ENCODE results near the gene CSRP2. TPM values are rescaled to one million over a fixed set of nuclear protein-coding genes. Genes with fewer than 3 reads are reported as not detected.

Gene CSRP2
- polyA plus RNA-seq, 1 experiment: 81.6 TPM

DNA sequence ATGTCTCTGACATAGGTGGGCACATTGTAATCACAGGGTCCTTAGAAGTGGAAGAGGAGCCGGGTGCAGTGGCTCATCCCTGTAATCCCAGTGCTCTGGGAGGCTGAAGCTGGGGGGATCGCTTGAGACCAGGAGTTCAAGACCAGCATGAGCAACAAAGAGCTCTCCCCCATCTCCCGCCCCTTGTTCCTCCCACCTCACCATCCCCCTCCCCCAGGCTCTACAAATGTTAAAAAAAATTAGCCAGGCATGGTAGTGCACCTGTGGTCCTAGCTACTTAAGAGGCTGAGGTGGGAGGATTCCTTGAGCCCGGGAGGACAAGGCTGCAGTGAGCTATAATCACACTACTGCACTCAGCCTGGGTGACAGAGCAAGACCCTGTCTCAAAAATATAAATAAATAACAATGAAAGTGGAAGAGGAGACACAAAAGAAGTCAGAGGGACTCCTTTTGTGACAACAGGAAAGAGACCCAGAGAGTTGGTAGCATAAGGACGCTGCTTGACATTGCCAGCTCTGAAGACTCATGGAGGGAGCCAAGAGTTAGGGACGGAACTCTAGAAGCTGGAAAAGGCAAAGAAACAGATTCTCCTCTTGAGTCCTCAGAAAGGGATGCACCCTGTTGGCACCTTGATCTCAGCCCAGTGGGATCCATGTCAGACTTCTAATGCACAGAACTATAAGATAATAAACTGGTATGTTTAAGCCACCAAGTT is 29.6 kb upstream of the CSRP2 start:
- TF ChIP-seq, protein P1, sequence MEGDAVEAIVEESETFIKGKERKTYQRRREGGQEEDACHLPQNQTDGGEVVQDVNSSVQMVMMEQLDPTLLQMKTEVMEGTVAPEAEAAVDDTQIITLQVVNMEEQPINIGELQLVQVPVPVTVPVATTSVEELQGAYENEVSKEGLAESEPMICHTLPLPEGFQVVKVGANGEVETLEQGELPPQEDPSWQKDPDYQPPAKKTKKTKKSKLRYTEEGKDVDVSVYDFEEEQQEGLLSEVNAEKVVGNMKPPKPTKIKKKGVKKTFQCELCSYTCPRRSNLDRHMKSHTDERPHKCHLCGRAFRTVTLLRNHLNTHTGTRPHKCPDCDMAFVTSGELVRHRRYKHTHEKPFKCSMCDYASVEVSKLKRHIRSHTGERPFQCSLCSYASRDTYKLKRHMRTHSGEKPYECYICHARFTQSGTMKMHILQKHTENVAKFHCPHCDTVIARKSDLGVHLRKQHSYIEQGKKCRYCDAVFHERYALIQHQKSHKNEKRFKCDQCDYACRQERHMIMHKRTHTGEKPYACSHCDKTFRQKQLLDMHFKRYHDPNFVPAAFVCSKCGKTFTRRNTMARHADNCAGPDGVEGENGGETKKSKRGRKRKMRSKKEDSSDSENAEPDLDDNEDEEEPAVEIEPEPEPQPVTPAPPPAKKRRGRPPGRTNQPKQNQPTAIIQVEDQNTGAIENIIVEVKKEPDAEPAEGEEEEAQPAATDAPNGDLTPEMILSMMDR (IDR thresholded peaks at IDR 0.05; ENCODE audit: insufficient read depth, low read depth, low read length): no peak
- Histone ChIP-seq H3K36me3 (ENCODE audit: control insufficient read depth, insufficient read depth, low read length) (no peaks in the 10 kb centered on the region), H3K4me3 (ENCODE audit: low read depth, low read length) (no peak overlapping the region), H3K27me3 (ENCODE audit: control insufficient read depth, insufficient read depth, low read length) (no peaks in the 10 kb centered on the region)
- CTCF ChIA-PET: interaction anchor here (0.6 to 1.3 kb wide), 4 partner anchors 10 to 1588 kb away, joined by 3 to 4 read pairs (median 3); no protein-coding TSS in a partner anchor
- POLR2A ChIA-PET: interaction anchor here (1.0 kb wide), 1 partner anchor 30 kb away, joined by 5 read pairs; the partner anchor contains the start of gene CSRP2
- DNase-seq (ENCODE audit: low read depth): no peak

DNA sequence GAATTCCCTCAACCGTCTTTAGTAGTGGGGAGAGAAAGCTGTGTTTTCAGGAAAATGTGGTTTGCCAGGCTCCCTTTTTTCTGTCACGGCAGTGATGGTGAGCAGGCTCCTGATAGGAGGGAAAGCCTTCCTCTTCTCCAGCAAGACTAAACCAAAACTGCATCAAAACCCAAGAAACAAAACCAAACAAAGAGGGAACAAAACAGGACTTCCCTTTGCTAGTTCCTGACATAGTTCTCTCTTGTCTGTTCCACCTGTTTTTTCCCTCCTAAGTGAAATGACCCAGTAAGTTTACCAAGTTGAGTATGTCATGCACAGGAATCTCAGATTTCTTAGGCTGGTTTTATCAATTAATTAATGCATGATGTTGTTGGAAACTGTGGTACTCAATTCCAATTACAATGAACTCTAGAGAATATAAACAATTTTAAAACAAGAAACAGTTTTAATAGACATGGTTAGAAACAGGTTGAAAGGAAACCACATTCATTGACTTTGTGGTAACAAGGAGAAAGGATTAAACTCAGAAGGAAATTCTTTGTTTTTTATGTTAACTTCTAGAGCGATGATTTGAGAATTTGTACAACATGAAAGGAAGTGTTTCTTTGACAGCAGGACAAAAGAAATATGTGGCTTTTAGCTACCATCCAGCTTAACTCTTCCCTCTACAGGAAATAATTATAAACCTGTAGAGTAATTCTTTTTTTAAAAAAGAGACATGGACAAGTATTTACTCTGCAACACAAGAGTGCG is 23.0 kb upstream of the CSRP2 start:
- CTCF ChIA-PET: no interaction called here
- Histone ChIP-seq H3K4me3 (ENCODE audit: low read depth, low read length) (no peak overlapping the region), H3K27me3 (ENCODE audit: control insufficient read depth, insufficient read depth, low read length) (no peaks in the 10 kb centered on the region), H3K36me3 (ENCODE audit: control insufficient read depth, insufficient read depth, low read length) (no peaks in the 10 kb centered on the region)
- TF ChIP-seq, protein P1 (IDR thresholded peaks at IDR 0.05; ENCODE audit: insufficient read depth, low read depth, low read length): no peak
- DNase-seq (ENCODE audit: low read depth): no peak
- POLR2A ChIA-PET: no interaction called here

DNA sequence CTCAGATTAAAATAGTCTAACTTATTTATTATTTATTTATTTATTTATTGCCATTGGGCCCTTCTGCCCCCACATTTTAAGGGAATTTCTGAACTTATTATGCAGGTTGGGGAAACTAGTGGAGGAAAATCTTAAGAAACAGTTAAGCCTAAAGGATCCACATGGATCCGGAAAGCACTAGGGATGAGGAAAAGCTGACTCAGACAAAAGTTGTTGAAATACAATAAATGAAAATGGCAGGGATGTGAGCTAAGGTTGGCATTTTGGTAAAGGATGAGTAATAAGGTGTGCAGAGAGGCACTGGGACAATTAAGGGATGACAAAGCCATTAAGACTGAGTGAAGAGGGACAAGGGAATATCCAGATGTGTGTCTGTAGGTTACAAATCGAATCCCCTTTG is 20.7 kb upstream of the CSRP2 start:
- H3K36me3 ChIP-seq (ENCODE audit: control insufficient read depth, insufficient read depth, low read length): no peaks in the 10 kb centered on the region
- H3K4me3 ChIP-seq (ENCODE audit: low read depth, low read length): no peak overlapping the region
- TF ChIP-seq, protein P1 (IDR thresholded peaks at IDR 0.05; ENCODE audit: insufficient read depth, low read depth, low read length): no peak
- no peak for DNase-seq (ENCODE audit: low read depth)
- ChIA-PET POLR2A (no interaction called here), CTCF (no interaction called here)
- H3K27me3 ChIP-seq (ENCODE audit: control insufficient read depth, insufficient read depth, low read length): no peaks in the 10 kb centered on the region; the same call in 1 of the 2 replicates

DNA sequence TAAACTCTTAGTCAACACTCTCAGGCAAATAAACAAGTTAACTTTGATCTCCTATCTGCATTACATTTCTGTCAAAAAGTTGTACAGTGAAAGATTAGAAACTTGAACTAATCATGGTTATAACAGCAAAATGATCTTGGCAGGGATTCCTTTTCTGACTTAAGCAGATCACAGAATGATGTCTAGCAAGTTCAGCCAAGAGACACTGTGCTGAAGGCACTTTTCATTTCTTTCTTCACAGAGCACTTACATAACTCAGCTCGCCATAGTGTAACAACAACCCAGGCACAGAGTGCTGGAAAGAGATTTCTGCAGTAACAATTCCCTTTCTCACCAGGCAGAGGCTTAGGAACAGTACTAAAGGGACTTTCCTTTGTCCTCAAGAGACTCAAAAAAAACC is 19.6 kb upstream of the CSRP2 start:
- CTCF ChIA-PET: interaction anchor here (1.5 kb wide), 1 partner anchor 10 kb away, joined by 4 read pairs; no protein-coding TSS in a partner anchor

DNA sequence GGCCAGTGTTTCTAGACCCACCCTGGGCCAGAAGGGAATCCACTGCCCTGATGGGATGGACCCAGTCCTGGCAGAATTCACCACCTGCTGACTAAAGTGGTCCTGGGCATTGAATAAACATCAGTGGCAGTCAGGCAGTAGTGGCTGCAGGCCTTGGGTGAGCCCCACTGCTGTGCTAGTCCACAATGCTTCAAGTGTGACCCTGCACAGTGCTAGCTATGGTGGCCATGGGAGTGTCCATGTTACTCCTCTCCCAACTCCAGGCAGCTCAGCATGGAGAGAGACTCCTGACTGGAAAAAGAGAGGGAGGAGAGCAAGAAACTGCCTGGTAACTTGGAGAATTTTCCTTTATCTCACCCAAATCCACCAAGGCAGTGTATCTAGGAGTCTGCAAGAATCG is 17.5 kb upstream of the CSRP2 start:
- POLR2A ChIA-PET: no interaction called here
- no peaks in the 10 kb centered on the region; the same call in 1 of the 2 replicates for H3K27me3 ChIP-seq (ENCODE audit: control insufficient read depth, insufficient read depth, low read length)
- no peak overlapping the region for H3K4me3 ChIP-seq (ENCODE audit: low read depth, low read length)
- no peaks in the 10 kb centered on the region for H3K36me3 ChIP-seq (ENCODE audit: control insufficient read depth, insufficient read depth, low read length)
- DNase-seq (ENCODE audit: low read depth): no peak
- CTCF ChIA-PET: interaction anchor here (1.2 kb wide), 1 partner anchor 9 kb away, joined by 3 read pairs; no protein-coding TSS in a partner anchor
- TF ChIP-seq, protein P1 (IDR thresholded peaks at IDR 0.05; ENCODE audit: insufficient read depth, low read depth, low read length): no peak

More for the DNA sequence above, 19.6 kb upstream of the CSRP2 start:
- H3K4me3 ChIP-seq (ENCODE audit: low read depth, low read length): no peak overlapping the region
- H3K36me3 ChIP-seq (ENCODE audit: control insufficient read depth, insufficient read depth, low read length): no peaks in the 10 kb centered on the region
- DNase-seq (ENCODE audit: low read depth): no peak
- TF ChIP-seq, protein P1 (IDR thresholded peaks at IDR 0.05; ENCODE audit: insufficient read depth, low read depth, low read length): no peak
- no peaks in the 10 kb centered on the region; the same call in 1 of the 2 replicates for H3K27me3 ChIP-seq (ENCODE audit: control insufficient read depth, insufficient read depth, low read length)
- POLR2A ChIA-PET: no interaction called here
